RWPE1 (cell line): Measurements from ENCODE around the gene SIPA1.
"Not testable (repeated sequence)": the region's sequence is repeated elsewhere in the genome, so short reads cannot be mapped to it uniquely, and the experiment has no call there.

Source experiments
- CTCF ChIA-PET: fragments of 350-600 bp; sonication (Branson Sonifier 250); formaldehyde crosslinking; extraction: SDS; loops from one replicate; lab custom pipeline; 2021; lab: Yijun Ruan, JAX
- POLR2A ChIA-PET: fragments of 400-600 bp; formaldehyde crosslinking; extraction: SDS; loops from one replicate; lab custom pipeline; 2020; ENCODE audit warnings: antibody characterized with exemption; ENCODE audit not compliant: low non-redundant PET; lab: Yijun Ruan, JAX
- DNase-seq: peaks from one replicate; pipeline ENCODE4 v3.0.0; 2012; ENCODE audit warnings: low spot score
- H3K27ac ChIP-seq: fragments of 450-650 bp; 2 replicates; pipeline ENCODE4 v1.5.1; 2017
- CTCF ChIP-seq: fragments of 450-650 bp; conservative IDR thresholded peaks from 2 replicates; pipeline ENCODE4 v1.5.1; 2017; ENCODE audit warnings: low read depth, mild to moderate bottlenecking

SIPA1 gene

GRCh38 chr11:65634905-65635731 is 2.8 kb upstream of the SIPA1 start:
- CTCF ChIA-PET = no interaction called here
- peak overlapping the region; percentile 87; the same call in 1 of the 2 replicates for H3K27ac ChIP-seq
- no peak for DNase-seq
- TF ChIP-seq CTCF = no peak
- POLR2A ChIA-PET = interaction anchor here (0.6 kb wide), 1 partner anchor 30 kb away, joined by 3 read pairs; no protein-coding TSS in a partner anchor

- ChIA-PET POLR2A (no interaction called here), CTCF (interaction anchor here (0.7 kb wide), 1 partner anchor 11 kb away, joined by 4 read pairs; no protein-coding TSS in a partner anchor)
- no peak for TF ChIP-seq CTCF
- H3K27ac ChIP-seq = peak overlapping the region; percentile 87
- DNase-seq = no peak
Observed at GRCh38 chr11:65636108-65637031, 1.5 kb upstream of the SIPA1 start.

GRCh38 chr11:65637032-65637557 is 806 bp upstream of the SIPA1 start:
- DNase-seq = no peak
- CTCF ChIA-PET = interaction anchor here (0.7 kb wide), 1 partner anchor 12 kb away, joined by 4 read pairs; no protein-coding TSS in a partner anchor
- peak overlapping the region; percentile 87 for H3K27ac ChIP-seq
- POLR2A ChIA-PET = interaction anchor here (0.7 kb wide), 1 partner anchor 140 kb away, joined by 3 read pairs; no protein-coding TSS in a partner anchor
- TF ChIP-seq CTCF = no peak

- peak overlapping the region; percentile 87 for H3K27ac ChIP-seq
- DNase-seq, POLR2A ChIA-PET: not testable (repeated sequence)
- CTCF ChIA-PET = interaction anchor here (0.5 to 1.5 kb wide), 3 partner anchors 15 to 245 kb away, joined by 3 to 5 read pairs (median 4); no protein-coding TSS in a partner anchor
Observed at GRCh38 chr11:65639228-65639597, 1.3 kb downstream of the SIPA1 start.

GRCh38 chr11:65639623-65640482 is 2.0 kb downstream of the SIPA1 start:
- no peak for TF ChIP-seq CTCF
- no peak for DNase-seq
- ChIA-PET CTCF (no interaction called here), POLR2A (no interaction called here)
- H3K27ac ChIP-seq = peak overlapping the region; percentile 87

GRCh38 chr11:65640483-65641296 is 2.8 kb downstream of the SIPA1 start:
- peak overlapping the region; percentile 87 for H3K27ac ChIP-seq
- CTCF ChIA-PET = no interaction called here
- POLR2A ChIA-PET = no interaction called here
- no peak for DNase-seq
- TF ChIP-seq CTCF = no peak
